Measurements from ENCODE around the gene SVOPL.
"Not testable (repeated sequence)": the region's sequence is repeated elsewhere in the genome, so short reads cannot be mapped to it uniquely, and the experiment has no call there.

The SVOPL gene, protein sequence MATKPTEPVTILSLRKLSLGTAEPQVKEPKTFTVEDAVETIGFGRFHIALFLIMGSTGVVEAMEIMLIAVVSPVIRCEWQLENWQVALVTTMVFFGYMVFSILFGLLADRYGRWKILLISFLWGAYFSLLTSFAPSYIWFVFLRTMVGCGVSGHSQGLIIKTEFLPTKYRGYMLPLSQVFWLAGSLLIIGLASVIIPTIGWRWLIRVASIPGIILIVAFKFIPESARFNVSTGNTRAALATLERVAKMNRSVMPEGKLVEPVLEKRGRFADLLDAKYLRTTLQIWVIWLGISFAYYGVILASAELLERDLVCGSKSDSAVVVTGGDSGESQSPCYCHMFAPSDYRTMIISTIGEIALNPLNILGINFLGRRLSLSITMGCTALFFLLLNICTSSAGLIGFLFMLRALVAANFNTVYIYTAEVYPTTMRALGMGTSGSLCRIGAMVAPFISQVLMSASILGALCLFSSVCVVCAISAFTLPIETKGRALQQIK

DNA sequence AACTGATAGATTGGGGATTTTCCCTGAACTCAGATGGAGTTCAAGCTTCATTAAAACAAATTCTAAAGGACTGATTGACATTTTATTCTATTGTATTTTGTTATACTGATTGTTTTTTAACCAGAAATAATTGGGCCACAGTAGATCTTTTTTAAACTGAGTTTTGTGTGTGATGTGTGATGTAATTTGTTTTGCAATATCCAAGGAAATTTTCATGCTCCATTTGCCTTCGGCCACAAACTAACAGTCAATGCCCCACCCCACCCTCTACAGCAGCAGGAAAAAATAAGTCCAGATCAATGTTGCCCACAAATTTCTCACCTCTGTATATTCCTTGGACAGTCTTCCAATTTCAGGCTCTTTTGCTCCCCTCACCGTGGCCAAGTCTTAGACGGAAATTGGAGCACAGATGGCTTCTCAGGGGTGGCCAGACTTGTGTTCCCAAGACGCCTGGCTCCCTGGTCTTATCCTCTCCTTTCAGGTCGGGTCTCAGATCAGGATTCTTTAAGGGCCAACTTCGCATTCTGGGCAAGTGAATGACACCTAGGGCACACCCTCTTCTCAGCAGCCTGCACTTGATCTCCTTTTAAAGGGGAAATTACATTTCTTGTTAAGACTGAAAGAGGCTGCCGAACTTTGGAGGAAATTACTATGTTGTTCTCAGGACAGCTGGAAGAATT, at the start of gene SVOPL:
SVOPL (minus strand) TSS at position 506 of the 680 bp plus-strand sequence. CDS start 22,317 bp downstream, outside the sequence.
- DNase-seq: no peak

DNA sequence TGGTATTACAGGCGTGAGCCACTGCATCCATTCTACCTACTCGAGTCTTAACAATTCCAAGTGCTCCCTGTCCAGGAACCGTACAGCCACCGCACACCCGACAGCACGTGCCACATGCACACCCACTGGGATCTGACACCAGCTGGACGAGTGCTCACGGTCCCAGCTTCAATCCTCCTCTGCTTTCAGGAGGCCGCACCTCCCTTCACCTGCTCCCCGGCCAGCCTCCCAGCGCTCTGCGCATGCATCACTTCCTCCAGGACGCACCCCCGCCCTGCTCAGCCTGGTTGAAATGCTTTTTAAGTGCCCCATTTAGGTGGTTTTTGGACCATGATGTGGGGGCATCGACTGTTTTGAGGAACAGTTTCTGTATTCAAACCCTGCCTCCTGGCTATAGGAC, 49.3 kb upstream of the SVOPL start:
- DNase-seq: no peak

DNA sequence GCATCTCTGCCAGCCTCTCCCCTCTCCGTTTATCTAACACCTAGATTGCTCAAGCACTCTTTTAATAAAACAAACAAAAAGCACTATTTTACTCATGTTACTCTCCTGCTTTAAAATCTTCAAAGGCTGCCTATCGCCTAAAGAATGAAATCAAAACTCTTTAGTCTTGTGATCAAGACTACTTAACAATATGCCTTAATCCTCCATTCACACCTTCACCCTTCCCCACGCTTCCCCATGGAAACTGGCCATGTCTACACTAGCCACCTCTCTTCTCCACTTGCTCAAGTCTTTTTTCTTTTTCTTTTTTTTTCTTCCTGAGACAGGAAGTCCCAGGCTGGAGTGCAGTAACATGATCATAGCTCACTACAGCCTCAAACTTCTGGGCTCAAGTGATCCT, 48.8 kb upstream of the SVOPL start:
- DNase-seq: no peak

DNA sequence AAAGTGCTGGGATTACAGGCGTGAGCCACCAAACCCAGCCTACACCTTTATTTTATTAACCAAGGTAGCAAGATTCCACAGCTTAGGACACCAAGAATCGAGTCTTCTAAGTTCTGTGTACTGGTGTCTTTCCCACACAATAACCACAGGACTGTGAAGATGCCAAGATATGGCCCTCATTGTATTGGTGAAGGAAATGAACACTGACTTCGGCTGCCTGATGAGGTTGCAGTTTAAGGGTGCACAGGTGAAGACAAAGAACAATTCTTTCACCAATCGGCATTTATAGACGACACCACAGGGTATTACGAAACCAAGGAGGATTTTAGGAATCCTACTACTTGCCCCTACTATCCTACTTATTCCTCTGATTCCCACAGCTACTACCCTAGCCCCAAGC, 47.5 kb upstream of the SVOPL start:
- DNase-seq: no peak

DNA sequence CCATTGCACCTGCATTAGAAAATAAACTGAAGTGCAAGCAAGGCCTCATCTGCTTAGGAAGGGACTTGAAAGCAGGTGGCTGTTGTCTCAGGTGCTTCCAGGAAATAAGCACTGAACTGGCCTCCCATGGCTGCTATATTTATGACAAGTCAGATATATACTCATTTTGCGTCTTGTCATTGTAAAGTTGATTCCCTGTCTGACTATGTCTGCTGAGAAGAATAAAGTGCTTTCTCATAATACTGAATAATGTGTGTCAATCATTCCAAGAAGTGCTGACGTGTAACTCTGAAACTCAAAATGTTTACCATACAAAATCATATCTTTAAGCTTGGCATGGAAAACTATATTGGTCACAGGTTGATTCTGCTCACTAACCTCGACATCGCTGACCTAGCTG, 44.9 kb upstream of the SVOPL start:
- DNase-seq: no peak

DNA sequence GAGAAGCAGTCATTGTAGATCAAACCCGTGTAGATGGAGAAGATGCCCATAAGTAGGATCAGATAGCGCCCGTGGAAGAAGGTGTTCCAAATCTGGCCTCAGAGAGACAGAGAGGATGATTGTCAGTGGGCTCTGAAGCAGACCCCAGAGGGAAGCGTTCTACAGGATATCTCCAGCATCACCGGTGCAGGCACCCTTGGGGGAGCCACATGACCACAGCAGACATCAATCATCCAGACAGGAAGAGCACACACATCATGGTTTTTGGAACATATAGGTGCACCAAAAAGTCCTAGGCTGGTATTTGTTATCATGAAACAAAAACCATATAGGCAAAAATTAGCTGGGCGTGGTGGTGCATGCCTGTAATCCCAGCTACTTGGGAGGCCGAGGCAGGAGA, 44.0 kb upstream of the SVOPL start:
- DNase-seq: no peak

DNA sequence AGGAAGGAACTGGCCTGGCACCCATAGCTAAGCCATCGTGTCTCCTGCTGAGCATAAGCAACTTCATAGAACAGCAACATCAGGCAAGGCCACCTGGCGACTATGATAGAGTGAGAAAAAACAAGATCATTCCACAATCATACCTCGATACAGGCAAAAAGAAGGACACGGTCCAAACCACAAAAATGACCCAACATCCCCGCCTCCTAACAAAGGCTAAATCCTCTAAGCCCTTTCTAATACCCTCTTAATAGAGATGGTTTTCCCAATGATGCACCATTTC, 40.2 kb upstream of the SVOPL start:
- no peak for DNase-seq

DNA sequence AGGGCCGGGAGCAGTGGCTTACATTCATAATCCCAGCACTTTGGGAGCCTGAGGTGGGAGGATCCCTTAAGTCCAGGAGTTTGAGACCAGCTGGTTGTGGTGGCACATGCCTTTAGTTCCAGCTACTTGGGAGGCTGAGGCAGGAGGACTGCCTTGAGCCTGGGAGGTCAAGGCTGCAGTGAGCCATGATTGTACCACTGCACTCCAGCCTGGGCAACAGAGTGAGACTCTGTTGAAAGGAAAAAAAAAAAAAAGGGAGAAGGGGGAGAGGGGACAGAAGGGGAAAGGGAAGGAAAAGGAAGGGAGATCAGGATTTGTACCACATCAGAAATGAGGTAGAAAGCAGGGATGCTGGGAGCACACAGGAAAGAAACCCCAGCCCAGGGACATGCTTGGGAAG, 38.7 kb upstream of the SVOPL start:
- DNase-seq: no peak

DNA sequence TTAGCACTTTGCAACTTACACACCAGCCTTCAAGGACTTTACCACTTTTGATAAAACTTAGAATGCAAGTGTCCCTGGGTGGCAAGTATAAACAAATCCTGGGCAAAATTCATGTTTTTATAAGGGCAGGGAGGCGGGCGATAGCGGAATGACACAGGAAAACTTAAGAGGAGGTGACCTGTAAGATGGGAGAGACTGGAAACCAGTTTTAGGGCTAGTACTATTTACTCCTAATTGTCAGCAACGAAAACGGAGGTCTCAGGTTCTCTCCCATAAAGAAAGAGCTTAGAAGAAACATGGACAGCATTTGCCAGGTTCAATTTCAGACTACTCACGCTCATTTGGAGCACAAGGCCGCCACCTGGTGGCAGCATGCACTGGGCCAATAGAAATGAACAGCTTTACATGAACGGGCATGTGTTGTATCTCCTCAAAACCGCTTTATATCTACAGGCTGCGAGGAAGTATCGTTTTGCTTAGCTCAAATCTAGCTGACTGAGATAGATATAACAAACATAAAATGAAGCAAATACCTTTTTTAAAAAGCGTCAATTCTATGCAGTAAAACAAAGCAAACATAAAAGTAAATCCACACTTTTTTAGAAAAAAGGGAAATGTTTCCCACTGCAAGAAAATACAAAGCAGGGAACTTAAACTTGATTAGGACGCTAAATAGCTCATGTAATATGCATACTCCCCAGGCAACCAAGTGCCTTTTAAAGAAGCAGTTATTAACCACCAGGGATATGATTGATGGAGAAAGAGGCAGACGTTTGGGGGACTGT, 37.6 kb upstream of the SVOPL start:
- DNase-seq: peak; percentile 82 to 83

DNA sequence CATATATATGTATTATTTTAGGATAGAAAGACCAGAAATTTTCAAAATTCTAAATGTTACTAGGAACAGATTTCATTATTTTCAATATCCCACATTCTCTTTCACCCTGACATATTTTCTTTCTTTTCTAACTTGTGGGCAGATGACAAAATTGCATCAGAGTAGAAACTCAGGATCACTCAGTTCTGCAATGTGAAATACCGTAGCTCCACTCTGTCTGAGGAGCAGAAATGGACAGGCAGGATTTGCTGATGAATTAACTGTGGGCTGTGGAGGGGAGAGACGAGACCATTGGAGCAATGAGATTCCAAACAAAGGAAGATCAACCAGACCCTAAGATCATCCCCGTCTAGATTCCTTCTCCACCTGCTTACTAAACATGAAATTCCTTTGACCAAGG, 37.0 kb upstream of the SVOPL start:
- DNase-seq: no peak

DNA sequence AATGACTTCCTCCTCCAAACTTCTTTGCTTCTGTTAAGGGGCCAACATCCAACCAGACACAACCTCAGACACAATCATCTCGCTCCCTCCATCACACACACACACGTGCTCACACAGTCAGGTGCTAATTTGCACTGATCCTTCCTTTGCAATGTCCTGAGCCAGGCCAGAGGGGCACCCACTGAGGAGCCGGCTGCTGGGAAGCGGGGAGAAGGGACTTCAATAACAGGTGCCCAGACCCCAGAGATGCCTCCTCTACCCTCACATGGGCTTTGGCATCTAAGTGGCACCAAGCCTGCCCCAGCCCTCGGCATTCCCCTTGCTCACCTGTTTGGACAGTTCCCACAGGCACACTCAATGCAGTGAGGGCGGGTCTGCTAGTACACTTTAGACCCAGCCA, 34.2 kb upstream of the SVOPL start:
- no peak for DNase-seq

DNA sequence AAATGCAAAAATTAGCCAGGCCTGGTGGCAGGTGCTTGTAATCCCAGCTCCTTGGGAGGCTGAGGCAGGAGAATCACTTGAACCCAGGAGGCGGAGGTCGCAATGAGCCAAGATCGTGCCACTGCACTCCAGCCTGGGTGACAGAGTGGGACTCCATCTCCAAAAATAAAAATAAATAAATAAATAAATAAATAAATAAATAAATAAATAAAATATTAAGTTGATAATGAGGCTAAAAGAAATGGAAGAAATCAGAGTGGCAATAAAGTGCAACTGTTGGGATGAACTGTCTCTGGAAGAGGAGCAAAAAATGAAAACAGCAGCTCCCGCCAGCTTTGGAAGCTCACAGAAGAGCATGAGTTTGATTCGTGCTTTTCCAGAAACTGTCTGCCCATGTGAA, 30.6 kb upstream of the SVOPL start:
- DNase-seq: not testable (repeated sequence)

DNA sequence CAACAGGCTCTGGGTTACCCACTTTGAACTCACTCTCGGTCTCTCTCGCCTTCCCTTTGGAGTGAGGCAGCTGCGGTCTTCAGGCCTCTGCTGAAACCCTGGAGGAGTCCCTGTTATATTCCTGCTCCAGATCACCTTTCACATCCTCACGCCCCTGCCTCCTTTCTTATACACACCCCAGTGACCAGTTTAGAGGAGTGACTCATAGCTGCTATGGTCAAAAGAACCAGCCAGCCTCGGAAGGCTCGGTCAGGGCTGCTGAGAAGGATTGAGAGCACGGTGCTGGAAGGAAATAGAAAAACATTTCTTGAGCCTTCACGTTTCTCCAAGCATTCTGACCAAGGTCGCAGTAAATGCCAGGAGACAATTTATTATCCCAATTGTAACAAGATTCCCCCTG, 28.3 kb upstream of the SVOPL start:
- no peak for DNase-seq

DNA sequence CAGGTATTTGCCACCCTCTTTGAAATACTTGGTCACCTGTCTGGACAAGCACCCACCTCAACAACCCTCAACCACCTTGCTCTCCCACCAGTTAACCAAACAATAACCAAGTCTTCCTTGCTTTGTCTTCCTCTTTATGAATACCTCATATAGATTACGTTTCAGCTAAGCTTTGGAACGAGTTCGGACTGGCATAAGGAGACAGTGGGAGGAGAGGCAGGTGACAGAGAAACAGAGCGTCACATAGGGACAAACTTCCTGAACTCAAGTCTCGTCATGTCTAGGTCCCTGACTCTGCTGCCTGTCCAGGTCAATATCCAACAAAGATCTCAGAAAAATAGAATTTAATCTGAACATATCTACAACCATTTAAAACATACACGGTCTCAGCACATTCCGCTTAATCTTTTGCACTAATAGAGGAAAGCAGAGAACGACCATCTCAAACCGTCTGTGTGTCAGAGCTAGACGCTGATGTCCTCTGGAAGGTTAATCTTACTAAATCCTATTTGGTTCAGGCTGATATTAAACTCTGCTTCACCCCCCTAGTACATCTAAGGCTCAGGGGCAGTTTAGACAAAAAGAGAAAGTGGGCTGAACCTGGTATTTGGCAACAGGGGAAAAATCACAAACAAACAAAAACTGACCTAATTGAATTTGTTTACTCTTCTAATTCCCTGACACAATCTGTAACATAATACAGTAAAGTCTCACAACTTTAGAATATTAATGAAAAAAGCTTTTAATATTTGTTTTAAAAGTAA, 26.4 kb upstream of the SVOPL start:
- DNase-seq: no peak

DNA sequence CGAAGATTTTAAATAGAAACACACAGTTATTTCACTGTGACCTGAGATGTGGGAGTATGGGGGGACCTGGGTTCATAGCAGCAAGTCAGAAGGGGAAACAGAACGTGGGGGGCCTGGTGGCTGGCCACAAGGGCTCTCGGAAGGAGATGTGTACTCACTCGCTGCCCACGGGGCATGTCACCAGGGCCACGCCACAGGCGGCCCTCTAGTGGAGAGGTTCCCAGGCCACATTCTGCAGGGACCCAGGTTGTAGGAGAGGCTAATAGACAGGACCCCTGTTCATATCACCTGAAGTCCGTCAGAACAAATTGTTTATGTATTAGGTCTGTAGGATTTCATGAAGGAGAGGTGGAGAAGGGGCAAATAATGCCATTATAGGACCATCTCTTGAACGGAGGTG, 25.1 kb upstream of the SVOPL start:
- no peak for DNase-seq

DNA sequence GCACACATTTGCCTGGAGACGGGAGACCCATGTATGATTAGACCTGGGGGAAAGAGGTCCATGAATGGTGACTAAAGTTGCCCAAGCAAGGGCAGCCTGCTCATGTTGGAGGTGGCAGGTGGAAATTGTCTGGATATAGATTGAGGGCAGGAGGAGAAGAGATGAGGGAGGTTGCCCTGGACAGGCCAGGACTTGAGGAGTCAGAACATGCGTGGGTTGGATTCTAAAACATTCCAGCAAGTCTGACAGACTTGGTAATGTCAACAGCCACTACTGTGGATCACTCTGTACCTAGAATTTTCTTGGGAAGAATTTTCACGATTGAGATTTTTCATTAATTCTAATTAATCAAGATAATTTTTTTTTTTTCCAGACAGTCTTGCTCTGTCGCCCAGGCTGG, 19.1 kb upstream of the SVOPL start:
- no peak for DNase-seq

DNA sequence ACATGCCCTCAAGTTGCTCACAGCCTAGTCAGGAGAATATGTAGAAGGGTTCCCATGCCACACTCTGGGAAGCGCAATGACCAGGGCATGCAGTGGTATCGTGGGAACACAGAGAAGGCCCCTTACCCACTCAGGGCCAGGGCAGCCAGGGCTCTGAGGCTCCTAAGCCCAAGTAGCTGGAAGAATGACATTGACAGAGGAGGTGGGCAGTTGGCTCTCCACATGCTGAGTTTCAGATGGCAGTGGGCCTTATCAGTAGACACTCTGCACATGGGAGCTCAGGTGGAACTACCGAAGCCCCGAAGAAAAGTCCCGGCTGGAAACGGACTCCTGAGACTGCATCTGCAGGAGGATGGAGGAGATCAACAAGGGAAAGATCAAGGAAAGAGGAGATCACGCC, 15.7 kb upstream of the SVOPL start:
- no peak for DNase-seq

DNA sequence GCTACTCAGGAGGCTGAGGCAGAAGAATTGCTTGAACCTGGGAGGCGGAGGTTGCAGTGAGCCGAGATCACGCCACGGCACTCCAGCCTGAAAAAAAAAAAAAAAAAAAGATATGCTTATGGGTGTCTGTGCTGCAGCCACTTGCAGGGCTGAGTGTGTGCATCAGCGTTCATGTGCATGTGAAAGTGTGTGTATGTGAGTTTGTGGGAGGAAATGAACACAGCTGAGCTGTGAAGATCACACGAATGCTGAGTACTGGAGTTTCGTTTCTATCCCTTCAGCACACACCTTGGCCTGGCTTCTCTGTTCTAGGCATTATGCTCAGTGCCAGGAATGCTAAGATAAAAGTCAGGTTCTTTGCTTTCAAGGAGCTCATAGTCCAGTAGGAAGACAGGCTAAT, 12.0 kb upstream of the SVOPL start:
- DNase-seq: no peak

DNA sequence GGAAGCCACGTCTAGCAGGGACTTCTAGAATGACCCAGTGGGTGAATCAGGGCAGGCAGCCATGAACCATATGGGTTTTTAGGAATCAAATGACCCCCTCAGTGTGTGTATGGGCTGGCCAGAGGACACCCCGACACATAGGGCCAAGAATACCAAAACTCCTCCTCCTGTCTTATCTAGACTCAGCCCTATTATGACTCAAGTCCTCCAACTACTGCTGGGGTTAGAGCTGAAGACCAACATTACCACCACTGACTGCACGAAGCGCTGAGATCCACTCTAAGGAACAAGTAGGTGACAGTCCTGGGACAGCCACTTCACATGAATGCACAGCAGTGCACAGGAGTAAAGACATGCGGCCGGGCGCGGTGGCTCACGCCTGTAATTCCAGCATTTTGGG, 11.5 kb upstream of the SVOPL start:
- no peak for DNase-seq

DNA sequence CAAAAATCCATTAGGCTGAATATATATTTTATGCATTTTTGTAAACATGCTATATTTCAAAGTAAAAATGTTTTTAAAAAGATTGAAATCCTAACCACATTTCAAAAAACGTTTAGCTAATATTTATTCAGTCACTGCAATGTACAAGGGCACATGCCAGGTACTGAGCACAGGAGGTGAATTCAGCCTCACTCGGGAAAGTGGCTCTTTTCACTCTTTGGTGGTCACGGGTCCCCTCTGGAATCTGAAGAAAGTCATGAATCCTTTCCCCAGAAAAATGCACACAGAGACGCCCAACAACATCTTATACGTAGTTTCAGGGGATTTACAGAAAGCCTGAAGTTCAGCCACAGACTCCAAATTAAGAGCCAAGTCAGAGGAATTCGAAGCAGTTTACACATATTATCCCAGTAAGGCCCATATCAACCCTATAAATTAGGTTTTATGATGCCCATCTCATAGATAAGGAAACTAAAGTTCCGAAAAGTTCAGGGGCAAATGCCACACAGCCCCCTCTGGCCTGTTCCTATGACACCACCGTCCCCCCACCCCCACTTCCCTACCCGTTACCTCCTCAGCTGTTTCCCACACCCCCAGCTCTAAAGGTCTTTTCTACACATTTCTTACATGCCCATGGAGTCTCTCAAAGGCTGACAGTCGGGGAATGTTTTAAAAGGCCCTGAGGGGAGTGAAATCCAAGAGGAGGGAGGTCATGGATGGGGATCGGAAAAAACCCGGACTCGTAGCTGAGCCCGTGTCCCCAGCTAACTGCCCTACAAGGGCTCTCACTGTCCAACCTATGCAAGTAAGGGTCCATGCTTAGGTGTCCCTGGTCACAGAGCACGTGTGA, 9.6 kb upstream of the SVOPL start:
- no peak for DNase-seq

DNA sequence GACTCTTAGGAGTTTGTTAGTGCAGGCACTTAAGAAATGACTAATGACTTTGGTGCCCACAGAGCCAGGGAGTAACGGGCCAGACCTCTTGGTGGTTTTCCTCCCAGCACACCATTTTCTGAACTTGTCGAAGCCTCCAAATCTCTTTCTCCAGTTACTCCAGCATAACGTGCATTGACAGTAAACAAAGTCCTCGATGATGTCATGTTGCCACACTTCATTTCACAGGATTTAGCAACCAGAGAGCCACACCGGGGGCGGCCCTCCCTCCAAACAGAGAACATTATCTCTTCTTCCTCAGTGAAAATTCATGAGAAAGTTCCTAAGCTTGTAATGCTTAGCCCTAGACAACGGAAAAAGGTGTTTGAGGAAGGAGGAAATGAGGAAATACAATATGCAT, 4.0 kb upstream of the SVOPL start:
- no peak for DNase-seq

DNA sequence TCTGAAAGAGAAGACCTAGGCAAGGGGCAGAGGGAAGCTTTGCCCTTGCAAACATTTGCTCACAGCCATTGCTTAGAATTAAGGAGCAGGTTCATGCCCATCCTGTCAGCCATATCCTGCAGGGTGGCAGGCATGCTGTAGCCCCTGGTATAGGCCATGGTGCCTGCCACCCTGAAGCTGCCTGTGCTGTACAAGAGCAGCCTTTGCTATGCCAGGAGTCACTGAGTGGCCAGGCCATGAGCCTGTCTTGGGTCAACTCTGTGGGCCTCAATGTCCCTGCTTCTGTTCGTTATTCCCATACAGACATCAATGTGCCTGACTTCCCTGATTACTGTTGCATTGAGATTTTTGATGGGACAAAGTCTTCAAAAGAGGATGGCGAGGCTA, 368 bp upstream of the SVOPL start:
- DNase-seq: no peak
